H7 (cell line): ENCODE data around the gene STAT3. TPM values are rescaled to one million over a fixed set of nuclear protein-coding genes. Genes with fewer than 3 reads are reported as not detected.
"Not testable (repeated sequence)": the region's sequence is repeated elsewhere in the genome, so short reads cannot be mapped to it uniquely, and the experiment has no call there.

Experiments
- DNase-seq: peaks from one replicate; pipeline ENCODE4 v3.0.0; 2012
- H3K27me3 ChIP-seq: 2 replicates; pipeline ENCODE4 v1.6.0; 2011; ENCODE audit warnings: mild to moderate bottlenecking, low read length; ENCODE audit not compliant: control insufficient read depth, insufficient read depth
- H3K36me3 ChIP-seq: replicated peaks from 2 replicates; pipeline ENCODE4 v1.5.1; 2011; ENCODE audit warnings: low read length; ENCODE audit not compliant: control insufficient read depth, insufficient read depth
- H3K4me3 ChIP-seq: 2 replicates; pipeline ENCODE4 v1.5.1; 2011; ENCODE audit warnings: low read depth, mild to moderate bottlenecking, control low read depth, low read length, moderate library complexity; ENCODE audit not compliant: insufficient read depth
- total RNA-seq: library from RNA; depleted of rRNA; stranded (reverse); fragments of >200 nt; shearing (Covaris generic); gene quantifications from 2 replicates; pipeline ENCODE4 v1.2.3, GENCODE V29; 2014

Gene STAT3
- total RNA-seq, 1 experiment from 2014 or later: 54.6 TPM

DNA sequence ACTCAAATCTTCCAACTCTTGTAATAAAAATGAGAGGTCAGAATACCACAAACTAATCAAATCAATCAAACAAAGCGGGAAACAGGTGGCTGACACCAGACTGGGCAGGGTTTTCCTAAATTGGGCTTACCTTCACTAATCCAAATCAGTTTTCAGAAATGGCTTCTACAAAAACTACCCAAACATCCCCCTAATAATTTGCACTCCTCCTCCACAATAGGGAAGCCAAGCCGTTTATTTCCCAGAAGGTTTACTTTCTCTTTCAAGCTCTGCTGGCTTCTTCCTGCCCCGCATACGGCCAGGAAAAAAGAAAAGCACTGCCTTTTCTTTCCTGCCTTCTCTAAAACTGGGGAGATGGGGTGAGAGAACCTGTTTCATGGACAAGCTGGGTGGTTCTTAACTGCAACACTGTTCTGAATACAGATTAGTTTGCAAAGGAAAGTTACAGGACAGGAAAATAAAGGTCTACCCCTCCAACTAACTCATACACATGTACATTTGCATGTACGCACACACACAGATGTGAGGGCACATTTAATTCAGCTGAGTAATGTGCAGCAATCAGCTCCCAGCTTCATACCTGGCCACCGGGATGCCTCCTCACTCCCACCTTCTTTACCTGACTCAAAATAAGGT lies 9.2 kb downstream of the STAT3 start:
- no peak for DNase-seq
- H3K36me3 ChIP-seq: no peaks in the 10 kb centered on the region
- no peaks in the 10 kb centered on the region for H3K27me3 ChIP-seq
- no peak overlapping the region for H3K4me3 ChIP-seq

- H3K4me3 ChIP-seq: no peak overlapping the region
- no peaks in the 10 kb centered on the region for H3K27me3 ChIP-seq
- H3K36me3 ChIP-seq: no peaks in the 10 kb centered on the region
- DNase-seq: no peak
These were observed 9.8 kb downstream of the STAT3 start for GRCh38 chr17:42378359-42378958.

- DNase-seq: no peak
- H3K4me3 ChIP-seq: no peak overlapping the region
- no peaks in the 10 kb centered on the region for H3K27me3 ChIP-seq
- peaks cover 2% of the 10 kb centered on the region for H3K36me3 ChIP-seq
These were observed 14.3 kb downstream of the STAT3 start for GRCh38 chr17:42373896-42374295.

DNA sequence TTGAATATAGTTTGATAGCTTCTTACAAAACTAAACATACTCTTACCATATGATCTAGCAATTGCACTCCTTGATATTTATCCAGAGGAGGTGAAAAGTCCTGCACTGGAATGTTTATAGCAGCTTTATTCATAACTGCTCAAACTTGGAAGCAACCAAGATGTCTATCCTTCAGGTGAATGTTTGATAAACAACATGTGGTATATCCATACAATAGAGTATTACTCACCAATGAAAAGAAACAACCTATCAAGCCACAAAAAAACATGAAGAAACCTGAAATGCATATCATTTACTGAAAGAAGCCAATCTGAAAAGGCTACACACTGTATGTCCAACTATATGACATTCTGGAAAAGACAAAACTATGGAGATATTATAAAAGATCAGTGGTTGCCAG lies 16.1 kb downstream of the STAT3 start:
- Histone ChIP-seq H3K36me3 (peaks cover 2% of the 10 kb centered on the region), H3K27me3 (no peaks in the 10 kb centered on the region), H3K4me3 (no peak overlapping the region)
- DNase-seq: no peak

- DNase-seq, H3K27me3 ChIP-seq, H3K36me3 ChIP-seq, H3K4me3 ChIP-seq: not testable (repeated sequence)
These were observed 19.3 kb downstream of the STAT3 start for GRCh38 chr17:42368797-42369561.

- not testable (repeated sequence) for DNase-seq, H3K4me3 ChIP-seq, H3K36me3 ChIP-seq, H3K27me3 ChIP-seq
These were observed 19.9 kb downstream of the STAT3 start for GRCh38 chr17:42368310-42368709.

DNA sequence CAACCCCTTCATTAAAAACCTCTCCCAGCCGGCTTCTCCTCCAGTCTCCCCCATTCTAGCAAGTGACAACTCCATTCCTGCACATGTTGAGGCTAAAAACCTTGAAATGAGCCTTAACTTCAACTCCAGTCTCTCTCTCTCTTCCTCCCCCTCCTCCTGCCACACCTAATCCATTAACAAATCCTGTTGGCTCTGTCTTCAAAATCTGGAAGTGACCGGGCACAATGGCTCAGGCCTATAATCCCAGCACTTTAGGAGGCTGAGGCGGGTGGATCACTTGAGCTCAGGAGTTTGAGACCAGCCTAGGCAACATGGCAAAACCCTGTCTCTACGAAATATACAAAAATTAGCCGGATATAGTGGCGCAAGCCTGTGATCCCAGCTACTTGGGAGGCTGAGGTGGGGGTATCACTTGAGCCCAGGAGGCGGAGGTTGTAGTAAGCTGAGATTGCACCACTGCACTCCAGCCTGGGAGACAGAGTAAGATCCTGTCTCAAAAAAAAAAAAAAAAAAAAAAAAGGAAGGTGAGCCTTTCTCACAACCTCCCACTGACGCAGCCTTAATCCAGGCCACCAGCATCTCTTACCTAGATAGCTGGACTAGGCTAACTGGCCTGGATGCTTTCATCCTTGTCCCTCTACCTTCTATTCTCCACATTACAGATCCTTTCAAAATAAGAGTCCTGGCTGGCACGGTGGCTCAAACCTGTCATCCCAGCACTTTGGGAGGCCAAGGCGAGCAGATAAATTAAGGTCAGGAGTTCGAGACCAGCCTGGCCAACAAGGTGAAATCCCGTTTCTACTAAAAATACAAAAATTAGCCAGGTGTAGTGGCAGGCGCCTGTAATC lies 21.8 kb downstream of the STAT3 start:
- not testable (repeated sequence) for H3K4me3 ChIP-seq, H3K27me3 ChIP-seq

DNA sequence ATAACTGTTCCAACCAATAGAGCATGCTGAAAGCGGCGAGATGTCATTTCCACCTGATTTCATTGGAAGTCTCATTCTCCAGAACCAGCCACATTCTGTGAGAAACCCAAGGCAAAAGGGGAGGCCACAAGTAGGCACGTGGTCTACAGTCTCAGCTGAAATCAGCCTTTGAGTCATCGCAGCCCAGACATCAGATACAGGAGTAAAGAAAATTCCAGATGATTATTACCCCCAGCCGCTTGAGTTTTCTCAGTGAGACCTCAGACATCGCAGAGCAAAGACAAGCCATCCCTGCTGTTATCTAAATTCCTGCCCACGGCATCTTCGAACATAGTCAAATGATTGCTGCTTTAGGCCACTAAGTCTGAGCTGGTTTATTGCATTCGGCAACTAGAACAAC lies 23.1 kb downstream of the STAT3 start:
- H3K36me3 ChIP-seq: no peaks in the 10 kb centered on the region
- no peak for DNase-seq
- H3K27me3 ChIP-seq: no peaks in the 10 kb centered on the region; the same call in 1 of the 2 replicates
- H3K4me3 ChIP-seq: no peak overlapping the region

More for the DNA sequence above, 21.8 kb downstream of the STAT3 start:
- H3K36me3 ChIP-seq: not testable (repeated sequence)
- peak; percentile 46 for DNase-seq

DNA sequence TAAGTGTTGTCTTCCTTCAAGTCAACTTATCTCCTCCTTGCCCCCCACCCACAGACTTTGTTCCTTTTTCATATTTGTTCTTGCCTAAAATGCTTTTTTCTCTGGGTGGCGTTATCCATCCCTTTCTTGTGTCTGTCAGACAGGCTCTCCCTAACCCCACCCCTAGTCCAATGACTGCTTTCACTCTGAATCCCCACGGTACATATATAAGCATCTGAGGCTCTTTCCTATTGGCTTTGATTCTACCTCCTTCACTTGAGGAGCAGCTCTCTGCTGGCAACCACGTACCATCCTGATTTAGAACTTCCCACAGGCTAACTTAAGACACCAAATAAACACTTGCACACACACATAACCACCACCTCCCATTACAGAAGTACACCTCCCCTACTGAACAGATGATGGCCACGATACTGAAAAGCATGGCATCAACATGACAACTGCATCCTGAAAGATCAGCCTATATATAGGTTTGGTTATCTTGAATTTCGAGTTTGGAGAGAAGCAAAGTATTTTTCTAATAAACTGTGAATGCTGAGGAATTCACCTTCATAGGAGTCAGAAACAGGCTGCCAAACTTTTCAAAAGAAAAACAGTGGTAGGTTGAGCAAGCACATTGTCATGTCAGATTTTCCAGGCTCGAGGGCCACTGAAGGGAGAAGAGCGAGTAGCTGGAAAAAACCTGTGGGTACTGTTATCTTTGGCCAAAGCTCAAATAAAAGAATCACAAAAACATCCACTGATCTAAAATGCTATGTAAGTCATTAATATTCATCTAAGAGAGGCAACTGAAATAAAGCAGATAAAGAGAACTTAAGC lies 24.3 kb downstream of the STAT3 start:
- DNase-seq: no peak
- no peaks in the 10 kb centered on the region; the same call in 1 of the 2 replicates for H3K27me3 ChIP-seq
- no peaks in the 10 kb centered on the region for H3K36me3 ChIP-seq
- no peak overlapping the region for H3K4me3 ChIP-seq

DNA sequence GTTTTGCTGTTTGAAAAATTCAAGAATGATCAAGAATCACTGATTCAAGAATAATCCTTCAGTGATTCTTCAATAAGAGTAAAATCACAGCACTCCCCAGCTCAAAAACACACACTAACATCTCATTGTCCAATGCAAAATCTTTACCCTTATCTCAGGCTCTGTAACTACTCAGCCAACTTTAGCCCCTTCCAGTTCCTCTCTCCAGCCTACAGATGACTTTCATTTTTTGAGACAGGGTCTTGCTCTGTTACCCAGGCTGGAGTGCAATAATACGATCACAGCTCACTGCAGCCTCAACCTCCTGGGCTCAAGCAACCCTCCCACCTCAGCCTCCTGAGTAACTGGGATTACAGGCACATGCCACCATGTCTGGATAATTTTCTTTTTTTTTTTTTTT lies 25.0 kb downstream of the STAT3 start:
- Histone ChIP-seq H3K27me3 (no peaks in the 10 kb centered on the region; the same call in 1 of the 2 replicates), H3K4me3 (no peak overlapping the region), H3K36me3 (no peaks in the 10 kb centered on the region)
- DNase-seq: no peak

DNA sequence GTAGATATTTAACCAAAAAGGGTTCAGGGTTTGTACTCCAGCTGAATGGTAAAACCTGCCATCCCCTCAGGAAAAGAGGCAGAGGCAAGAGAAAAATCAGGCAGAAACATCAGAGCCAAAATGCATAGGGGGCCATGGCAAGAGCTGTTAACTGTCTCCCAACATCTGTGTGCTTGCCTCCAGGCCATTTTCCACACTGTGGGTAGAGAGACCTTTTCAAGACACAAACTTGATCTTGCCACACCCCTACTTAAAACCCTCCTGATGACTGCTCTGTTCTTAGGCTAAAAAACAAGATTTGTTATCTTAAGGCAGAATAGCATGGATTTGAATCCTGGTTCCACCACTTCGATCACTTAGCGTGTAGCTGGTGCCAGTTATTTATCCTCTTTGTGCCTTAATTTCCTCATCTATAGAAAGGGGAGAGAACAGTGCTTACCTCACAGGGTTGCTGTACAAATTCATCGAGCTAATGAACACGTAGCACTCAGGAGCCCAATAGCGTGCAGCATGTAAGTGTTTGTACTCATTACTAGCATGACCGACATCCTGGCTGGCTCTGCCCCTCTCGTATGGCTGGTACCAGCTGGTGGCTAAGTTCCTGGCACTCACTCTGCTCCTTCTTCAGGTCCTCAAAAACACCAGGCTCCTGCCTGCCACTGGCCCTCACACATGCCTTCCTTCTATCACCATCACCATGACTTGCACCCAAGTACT lies 25.8 kb downstream of the STAT3 start:
- DNase-seq: no peak
- Histone ChIP-seq H3K27me3 (no peaks in the 10 kb centered on the region; the same call in 1 of the 2 replicates), H3K4me3 (no peak overlapping the region)

DNA sequence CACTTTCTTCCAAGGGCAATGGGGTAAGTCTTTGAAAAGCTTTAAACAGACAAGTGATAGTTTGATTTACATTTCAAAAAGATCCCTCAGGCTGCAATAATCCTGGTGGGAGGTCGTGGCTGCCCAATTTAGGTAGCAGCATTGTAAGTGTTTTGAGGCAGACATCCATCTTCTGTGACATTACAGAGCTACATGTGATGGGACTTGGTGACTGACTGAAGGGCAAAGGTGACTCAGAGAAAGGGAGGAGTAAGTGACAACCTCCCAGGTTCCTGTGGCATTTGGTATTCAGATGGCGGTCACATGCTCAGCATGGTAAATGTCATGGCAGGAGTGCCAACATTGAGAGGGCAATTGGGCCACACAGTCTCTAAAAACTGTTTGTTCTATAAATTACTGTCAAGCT lies 26.5 kb downstream of the STAT3 start:
- Histone ChIP-seq H3K36me3 (no peaks in the 10 kb centered on the region), H3K4me3 (no peak overlapping the region), H3K27me3 (no peaks in the 10 kb centered on the region; the same call in 1 of the 2 replicates)
- DNase-seq: no peak

More for the DNA sequence above, 25.8 kb downstream of the STAT3 start:
- H3K36me3 ChIP-seq: no peaks in the 10 kb centered on the region

DNA sequence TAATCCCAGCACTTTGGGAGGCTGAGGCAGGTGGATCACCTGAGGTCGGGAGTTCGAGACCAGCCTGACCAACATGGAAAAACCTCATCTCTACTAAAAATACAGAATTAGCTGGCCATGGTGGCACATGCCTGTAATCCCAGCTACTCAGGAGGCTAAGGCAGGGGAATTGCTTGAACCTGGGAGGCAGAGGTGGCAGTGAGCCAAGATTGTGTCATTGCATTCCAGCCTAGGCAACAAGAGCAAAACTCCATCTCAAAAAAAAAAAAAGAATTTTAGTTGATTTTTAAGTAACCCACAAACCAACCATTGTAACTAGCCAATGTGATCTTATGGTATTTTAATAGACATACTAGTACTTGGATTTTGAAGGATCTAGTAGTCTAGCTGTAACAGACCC lies 27.9 kb downstream of the STAT3 start:
- DNase-seq, H3K27me3 ChIP-seq, H3K36me3 ChIP-seq, H3K4me3 ChIP-seq: not testable (repeated sequence)
